H1 (cell line): ENCODE results near the gene PDE6B. TPM values are rescaled to one million over a fixed set of nuclear protein-coding genes. Genes with fewer than 3 reads are reported as not detected.

Source experiments
- CTCF ChIA-PET: fragments of 300-600 bp; sonication (Branson Sonifier 250); formaldehyde crosslinking; loops from one replicate; lab custom pipeline; 2021; ENCODE audit not compliant: partially characterized antibody; lab: Charles Lee
- POLR2A ChIA-PET: fragments of 300-600 bp; sonication (Branson Sonifier 250); formaldehyde crosslinking; loops from one replicate; lab custom pipeline; 2021; ENCODE audit warnings: inconsistent platforms; ENCODE audit not compliant: partially characterized antibody; lab: Charles Lee
- DNase-seq, 2 experiments: peaks; one replicate each; pipeline versions ENCODE4 v3.0.0 to v3.0.0-alpha.2; 2010 to 2022; ENCODE audit warnings: low spot score in 2 of 2, low read depth in 1 of 2, mixed read lengths in 1 of 2
- FAIRE-seq: peaks from 2 replicates; lab custom pipeline; 2011; peaks lifted over from hg19 to GRCh38; lab: Jason Lieb, UNC
- H2AFZ ChIP-seq: 2 replicates; pipeline ENCODE4 v1.8.1; 2012; ENCODE audit warnings: low read length, inconsistent platforms
- H2AK5ac ChIP-seq: 2 replicates; pipeline ENCODE4 v1.6.1; 2013; ENCODE audit warnings: low read depth, low read length
- H2BK120ac ChIP-seq: replicated peaks from 2 replicates; pipeline ENCODE3; 2013; ENCODE audit warnings: low read depth, low read length, inconsistent platforms
- H2BK12ac ChIP-seq: 2 replicates; pipeline ENCODE4 v1.6.1; 2013; ENCODE audit warnings: low read depth, low read length
- H2BK15ac ChIP-seq: 2 replicates; pipeline ENCODE4 v1.6.1; 2013; ENCODE audit warnings: low read length
- H2BK20ac ChIP-seq: 2 replicates; pipeline ENCODE4 v1.6.1; 2013; ENCODE audit warnings: low read length
- H2BK5ac ChIP-seq: 2 replicates; pipeline ENCODE4 v1.6.1; 2013; ENCODE audit warnings: low read depth, low read length
- H3K14ac ChIP-seq: 2 replicates; pipeline ENCODE4 v1.6.1; 2013; ENCODE audit warnings: inconsistent platforms; ENCODE audit not compliant: insufficient read length
- H3K18ac ChIP-seq: 2 replicates; pipeline ENCODE4 v1.6.1; 2013; ENCODE audit warnings: low read length; ENCODE audit errors: extremely low read depth
- H3K23ac ChIP-seq: 2 replicates; pipeline ENCODE4 v1.6.1; 2013; ENCODE audit warnings: inconsistent platforms; ENCODE audit not compliant: insufficient read length
- H3K23me2 ChIP-seq: 2 replicates; pipeline ENCODE4 v1.6.1; 2013; ENCODE audit warnings: low read depth, low read length
- H3K27ac ChIP-seq: 2 replicates; pipeline ENCODE4 v1.6.1; 2011; ENCODE audit warnings: low read depth, low read length, inconsistent platforms
- H3K27me3 ChIP-seq, 4 experiments: replicated peaks in 1 of 4; 1 replicate in 1 of 4; 2 replicates in 3 of 4; pipeline versions ENCODE4 v1.6.1 to v1.8.1; 2011 to 2013; ENCODE audit warnings: low read length in 3 of 4, mild to moderate bottlenecking in 3 of 4, inconsistent platforms in 2 of 4, mixed read lengths in 2 of 4, moderate library complexity in 1 of 4; ENCODE audit not compliant: control insufficient read depth in 3 of 4, insufficient read depth in 3 of 4; ENCODE audit errors: extremely low read depth in 1 of 4
- H3K36me3 ChIP-seq, 4 experiments: 2 replicates each; pipeline versions ENCODE4 v1.6.1 to v1.8.1; 2011 to 2013; ENCODE audit warnings: mild to moderate bottlenecking in 4 of 4, low read length in 3 of 4, moderate library complexity in 2 of 4, control low read depth in 1 of 4, inconsistent platforms in 1 of 4; ENCODE audit not compliant: insufficient read depth in 4 of 4, control insufficient read depth in 2 of 4
- H3K4ac ChIP-seq: replicated peaks from 2 replicates; pipeline ENCODE3; 2013; ENCODE audit warnings: low read length, low read depth, mixed read lengths, inconsistent platforms; ENCODE audit not compliant: insufficient read length
- H3K4me1 ChIP-seq, 4 experiments: replicated peaks in 1 of 4; 1 replicate in 1 of 4; 2 replicates in 3 of 4; pipeline versions ENCODE4 v1.6.1 to v1.8.1; 2011 to 2013; ENCODE audit warnings: low read length in 3 of 4, inconsistent platforms in 2 of 4, mixed read lengths in 1 of 4; ENCODE audit not compliant: insufficient read depth in 4 of 4, control insufficient read depth in 3 of 4
- H3K4me2 ChIP-seq, 2 experiments: 2 replicates each; pipeline versions ENCODE4 v1.6.1 to v1.8.1; 2011 to 2013; ENCODE audit warnings: low read depth in 2 of 2, low read length in 2 of 2, control low read depth in 1 of 2, inconsistent platforms in 1 of 2, mild to moderate bottlenecking in 1 of 2; ENCODE audit not compliant: insufficient read depth in 1 of 2
- H3K4me3 ChIP-seq, 4 experiments: fragments of 200-600, 300-600 bp in 1 of 4; sonication (generic), shearing (Covaris generic), sonication (Bioruptor Twin) in 1 of 4; 2 replicates each; pipeline versions ENCODE4 v1.5.1 to v1.8.1; 2011 to 2016; ENCODE audit warnings: low read length in 4 of 4, low read depth in 3 of 4, control low read depth in 2 of 4, inconsistent platforms in 2 of 4, mild to moderate bottlenecking in 2 of 4, mixed read lengths in 1 of 4, moderate library complexity in 1 of 4; ENCODE audit not compliant: insufficient read depth in 2 of 4; ENCODE audit errors: extremely low read depth in 1 of 4
- H3K56ac ChIP-seq: replicated peaks from 2 replicates; pipeline ENCODE3; 2013; ENCODE audit warnings: low read depth, mild to moderate bottlenecking, mixed read lengths, low read length, inconsistent platforms; ENCODE audit not compliant: insufficient read length
- H3K79me1 ChIP-seq: 2 replicates; pipeline ENCODE4 v1.6.1; 2013; ENCODE audit warnings: low read depth, low read length, control low read depth
- H3K79me2 ChIP-seq, 2 experiments: 2 replicates each; pipeline versions ENCODE4 v1.6.1 to v1.8.1; 2012 to 2013; ENCODE audit warnings: low read length in 2 of 2, mild to moderate bottlenecking in 2 of 2, inconsistent platforms in 1 of 2; ENCODE audit not compliant: insufficient read depth in 2 of 2, control insufficient read depth in 1 of 2
- H3K9ac ChIP-seq, 4 experiments: replicated peaks in 1 of 4; 1 replicate in 1 of 4; 2 replicates in 3 of 4; pipeline versions ENCODE4 v1.6.1 to v1.8.1; 2011 to 2013; ENCODE audit warnings: low read depth in 3 of 4, low read length in 3 of 4, control low read depth in 2 of 4, mild to moderate bottlenecking in 2 of 4, moderate library complexity in 2 of 4, inconsistent platforms in 1 of 4; ENCODE audit errors: extremely low read depth in 1 of 4
- H3K9me3 ChIP-seq, 2 experiments: 2 replicates each; pipeline versions ENCODE4 v1.6.1 to v1.8.1; 2012 to 2013; ENCODE audit warnings: mild to moderate bottlenecking in 2 of 2, moderate library complexity in 2 of 2, control low read depth in 1 of 2, inconsistent platforms in 1 of 2, low read depth in 1 of 2, low read length in 1 of 2, mixed read lengths in 1 of 2; ENCODE audit not compliant: insufficient read depth in 2 of 2
- H4K20me1 ChIP-seq, 2 experiments: replicated peaks in 1 of 2; 2 replicates each; pipeline versions ENCODE3 to v1.8.1; 2011 to 2013; ENCODE audit warnings: inconsistent platforms in 2 of 2, low read length in 2 of 2, mild to moderate bottlenecking in 1 of 2; ENCODE audit not compliant: insufficient read depth in 2 of 2, control insufficient read depth in 1 of 2
- H4K5ac ChIP-seq: 2 replicates; pipeline ENCODE4 v1.6.1; 2013; ENCODE audit warnings: low read length, low read depth, mixed read lengths, inconsistent platforms; ENCODE audit not compliant: insufficient read length
- H4K8ac ChIP-seq: 2 replicates; pipeline ENCODE4 v1.8.0; 2013; ENCODE audit warnings: mild to moderate bottlenecking, moderate library complexity, low read length, inconsistent platforms; ENCODE audit not compliant: insufficient read depth; ENCODE audit errors: extremely low read depth
- H4K91ac ChIP-seq: replicated peaks from 2 replicates; pipeline ENCODE3; 2013; ENCODE audit warnings: low read length, mixed read lengths, inconsistent platforms; ENCODE audit not compliant: insufficient read length
- RBBP5 ChIP-seq: IDR thresholded peaks from 2 replicates; pipeline ENCODE4 v1.7.1; 2012; ENCODE audit warnings: low read depth, mild to moderate bottlenecking, inconsistent platforms, low read length, moderate library complexity, borderline replicate concordance
- RNF2 ChIP-seq: fragments of 200-900, 300-1000 bp; sonication (generic); IDR thresholded peaks from 2 replicates; pipeline ENCODE4 v1.7.1; 2016; ENCODE audit warnings: borderline replicate concordance, low read depth, mild to moderate bottlenecking, antibody characterized with exemption, low read length; ENCODE audit not compliant: poor library complexity, severe bottlenecking; ENCODE audit errors: missing control alignments
- TCF12 ChIP-seq: IDR thresholded peaks from 2 replicates; pipeline ENCODE4 v1.6.1; 2011; ENCODE audit warnings: low read depth, mild to moderate bottlenecking, low read length
- WGBS, 2 experiments: shearing (Covaris generic) in 1 of 2; methylation state at CpG; one replicate each; pipeline versions ENCODE4 v1.1.6 to v1.1.7; 2013 to 2015; ENCODE audit warnings: low lambda C conversion rate in 2 of 2, mixed read lengths in 2 of 2, inconsistent platforms in 1 of 2, low coverage in 1 of 2, missing lambda C conversion rate in 1 of 2; ENCODE audit not compliant: insufficient replicate concordance in 2 of 2, insufficient coverage in 1 of 2, insufficient read length in 1 of 2; ENCODE audit errors: extremely low coverage in 1 of 2, missing lambda C conversion rate in 1 of 2; 5-methylcytosine and 5-hydroxymethylcytosine counted together
- polyA plus RNA-seq, 7 experiments: library from polyadenylated mRNA; depleted of rRNA in 3 of 7; stranded (reverse) in 5 of 7; unstranded in 2 of 7; fragments of >200 nt in 5 of 7; fragments of 200-250 nt in 2 of 7; gene quantifications; 1 replicate in 5 of 7; 2 replicates in 1 of 7; 4 replicates in 1 of 7; pipeline versions ENCODE4 v1.2.1 to v1.2.3, GENCODE V29; 2011 to 2013; ENCODE audit warnings: missing spikeins in 2 of 7, mixed read lengths in 2 of 7
- total RNA-seq: library from RNA; stranded (reverse); fragmentation: NEBNext Ultra II Directional; extraction: Animal tissue kit (Norgen Biotek cat#: 25700); gene quantifications from 2 replicates; pipeline ENCODE4 v1.2.1, GENCODE V29; 2021
- TF ChIP-seq, protein P1 (sequence below): IDR thresholded peaks from 2 replicates; pipeline ENCODE4 v1.6.1; 2011; ENCODE audit warnings: low read length, improper control_type of control experiment

The PDE6B gene
- total and polyA plus RNA-seq, 2 of the 8 experiments (the other 6 are each of a cell fraction or from before 2014, with no cell fraction given): 4.1 to 8.4 TPM

DNA sequence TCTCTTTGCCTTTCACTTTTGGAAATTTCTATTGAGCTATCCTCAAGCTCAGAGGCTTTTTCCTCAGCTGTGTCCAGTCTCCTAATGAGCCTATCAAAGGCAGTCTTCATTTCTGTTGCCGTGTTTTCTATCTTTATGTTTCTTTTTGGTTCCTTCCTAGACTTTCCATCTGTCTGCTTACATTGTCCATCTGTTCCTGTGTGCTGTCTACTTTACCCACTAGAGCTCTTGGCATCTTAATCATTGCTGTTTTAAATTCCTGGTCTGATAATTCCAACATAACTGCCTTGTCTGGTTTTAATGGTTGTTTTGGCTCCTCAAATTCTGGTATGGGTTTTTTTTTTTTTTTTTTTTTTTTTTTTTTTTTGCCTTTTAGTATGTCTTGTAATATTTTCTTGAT, 9.3 kb upstream of the PDE6B start:
- H3K4me2 ChIP-seq: no peak overlapping the region
- no peak overlapping the region for H2BK20ac ChIP-seq
- H3K4me3 ChIP-seq: no peak overlapping the region
- 94% methylated on average over 1 of the region's 1 CpG; no CpG with 5 or more reads in 1 of the 2 experiments for WGBS, 2 experiments
- no peak overlapping the region for H3K18ac ChIP-seq
- H4K20me1 ChIP-seq: no peaks in the 10 kb centered on the region
- H4K5ac ChIP-seq: no peak overlapping the region
- no peaks in the 10 kb centered on the region for H3K79me2 ChIP-seq
- H3K4ac ChIP-seq: no peak overlapping the region
- H3K23ac ChIP-seq: no peak overlapping the region
- H2BK5ac ChIP-seq: no peak overlapping the region
- no peak overlapping the region for H3K9ac ChIP-seq
- no peak overlapping the region for H4K8ac ChIP-seq
- no peaks in the 10 kb centered on the region for H3K23me2 ChIP-seq
- DNase-seq: no peak
- no peak overlapping the region for H3K14ac ChIP-seq
- H3K9me3 ChIP-seq: no peaks in the 10 kb centered on the region
- H2BK12ac ChIP-seq: no peak overlapping the region
- no peak overlapping the region for H4K91ac ChIP-seq
- H3K79me1 ChIP-seq: no peaks in the 10 kb centered on the region
- H2BK120ac ChIP-seq: no peak overlapping the region
- H2AK5ac ChIP-seq: no peak overlapping the region
- H2BK15ac ChIP-seq: no peak overlapping the region
- FAIRE-seq: no peak
- ChIA-PET POLR2A (interaction anchor here (2.0 kb wide), 1 partner anchor 58 kb away, joined by 6 read pairs; the partner anchor contains the start of genes ATP5ME and MYL5), CTCF (interaction anchor here (1.1 to 2.0 kb wide), 4 partner anchors 10 to 85 kb away, joined by 3 to 12 read pairs (median 4); no protein-coding TSS in a partner anchor)
- H3K27ac ChIP-seq: no peak overlapping the region
- no peaks in the 10 kb centered on the region for H3K36me3 ChIP-seq
- H3K4me1 ChIP-seq: no peaks in the 10 kb centered on the region; a peak in 1 of 7 replicates
- no peak overlapping the region for H3K56ac ChIP-seq
- no peak overlapping the region for H2AFZ ChIP-seq
- H3K27me3 ChIP-seq: 0 out of 7 replicates have a peak, but pooled peaks cover 0 to 2% (median 0%) of the 10 kb centered on the region in 4 experiments
- no peak for TF ChIP-seq RBBP5
- TF ChIP-seq TCF12: no peak
- TF ChIP-seq RNF2: no peak
- TF ChIP-seq, protein P1, sequence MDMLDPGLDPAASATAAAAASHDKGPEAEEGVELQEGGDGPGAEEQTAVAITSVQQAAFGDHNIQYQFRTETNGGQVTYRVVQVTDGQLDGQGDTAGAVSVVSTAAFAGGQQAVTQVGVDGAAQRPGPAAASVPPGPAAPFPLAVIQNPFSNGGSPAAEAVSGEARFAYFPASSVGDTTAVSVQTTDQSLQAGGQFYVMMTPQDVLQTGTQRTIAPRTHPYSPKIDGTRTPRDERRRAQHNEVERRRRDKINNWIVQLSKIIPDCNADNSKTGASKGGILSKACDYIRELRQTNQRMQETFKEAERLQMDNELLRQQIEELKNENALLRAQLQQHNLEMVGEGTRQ: no peak
